ENCODE measurements around the gene RABAC1.

The RABAC1 gene

GRCh38 chr19:41926028-41926762 is 32.9 kb downstream of the RABAC1 start:
- no peak for TF ChIP-seq CTCF (IDR thresholded peaks at IDR 0.05)
- no peak for TF ChIP-seq ZFX (IDR thresholded peaks at IDR 0.05; ENCODE audit: borderline replicate concordance)

GRCh38 chr19:41925208-41926003 is 33.7 kb downstream of the RABAC1 start:
- TF ChIP-seq ZFX (IDR thresholded peaks at IDR 0.05; ENCODE audit: borderline replicate concordance) (no peak), CTCF (IDR thresholded peaks at IDR 0.05) (no peak)
- H3K27ac ChIP-seq, result no peak overlapping the region

More at GRCh38 chr19:41926028-41926762, 32.9 kb downstream of the RABAC1 start:
- H3K27ac ChIP-seq, result no peak overlapping the region

- no peak overlapping the region for H3K27ac ChIP-seq
Measured at GRCh38 chr19:41924151-41925145, 34.7 kb downstream of the RABAC1 start.

GRCh38 chr19:41923045-41923788 is 35.9 kb downstream of the RABAC1 start:
- no peak overlapping the region for H3K27ac ChIP-seq
- no peak for TF ChIP-seq CTCF (IDR thresholded peaks at IDR 0.05)
- no peak for TF ChIP-seq ZFX (IDR thresholded peaks at IDR 0.05; ENCODE audit: borderline replicate concordance)

More at GRCh38 chr19:41924151-41925145, 34.7 kb downstream of the RABAC1 start:
- TF ChIP-seq ZFX (IDR thresholded peaks at IDR 0.05; ENCODE audit: borderline replicate concordance) (no peak), CTCF (IDR thresholded peaks at IDR 0.05) (no peak)

GRCh38 chr19:41922585-41922984 is 36.5 kb downstream of the RABAC1 start:
- TF ChIP-seq ZFX (IDR thresholded peaks at IDR 0.05; ENCODE audit: borderline replicate concordance), result no peak
- no peak for TF ChIP-seq CTCF (IDR thresholded peaks at IDR 0.05)
- no peak overlapping the region for H3K27ac ChIP-seq

Data from 22Rv1 (cell line).